Endothelial cell (in vitro differentiated cells): ENCODE measurements around the gene NECTIN2. TPM values are rescaled to one million over a fixed set of nuclear protein-coding genes. Genes with fewer than 3 reads are reported as not detected.

Source experiments
- DNase-seq: peaks from one replicate; pipeline ENCODE4 v3.0.0; 2021; ENCODE audit warnings: low spot score
- H3K27ac Mint-ChIP-seq: one replicate; pipeline ENCODE4 v1.8.0; 2021; ENCODE audit warnings: mixed read lengths, inconsistent platforms; ENCODE audit not compliant: unreplicated experiment
- H3K27me3 Mint-ChIP-seq: one replicate; pipeline ENCODE4 v1.8.0; 2021; ENCODE audit warnings: mild to moderate bottlenecking, moderate library complexity, mixed read lengths, inconsistent platforms; ENCODE audit not compliant: unreplicated experiment
- H3K36me3 Mint-ChIP-seq: one replicate; pipeline ENCODE4 v1.8.0; 2021; ENCODE audit warnings: mild to moderate bottlenecking, low read depth, mixed read lengths, inconsistent platforms; ENCODE audit not compliant: unreplicated experiment
- H3K4me1 Mint-ChIP-seq: one replicate; pipeline ENCODE4 v1.8.0; 2021; ENCODE audit warnings: mild to moderate bottlenecking, mixed read lengths, inconsistent platforms; ENCODE audit not compliant: unreplicated experiment
- H3K4me3 Mint-ChIP-seq: one replicate; pipeline ENCODE4 v1.8.0; 2021; ENCODE audit warnings: mild to moderate bottlenecking, mixed read lengths, inconsistent platforms; ENCODE audit not compliant: unreplicated experiment
- H3K9me3 Mint-ChIP-seq: one replicate; pipeline ENCODE4 v1.8.0; 2021; ENCODE audit warnings: mixed read lengths, inconsistent platforms; ENCODE audit not compliant: unreplicated experiment
- CTCF ChIP-seq: fragments of 200-600 bp; sonication (generic); IDR thresholded peaks from one replicate; pipeline ENCODE4 v1.5.0; 2021; ENCODE audit warnings: antibody characterized with exemption; ENCODE audit not compliant: unreplicated experiment
- total RNA-seq: library from RNA; stranded (reverse); fragmentation: NEBNext Ultra II Directional; extraction: Animal tissue kit (Norgen Biotek cat#: 25700); gene quantifications from one replicate; pipeline ENCODE4 v1.2.1, GENCODE V29; 2021; ENCODE audit not compliant: unreplicated experiment

The NECTIN2 gene
- total RNA-seq, 1 donor from 2014 or later = 342 TPM

GRCh38 chr19:44812142-44812718 lies 33.9 kb upstream of the NECTIN2 start:
- Mint-ChIP-seq H3K27ac (no peak overlapping the region), H3K9me3 (no peaks in the 10 kb centered on the region), H3K4me3 (no peak overlapping the region), H3K36me3 (peaks cover 10% of the 10 kb centered on the region), H3K4me1 (peaks cover 7% of the 10 kb centered on the region), H3K27me3 (peaks cover 8% of the 10 kb centered on the region)
- TF ChIP-seq CTCF = no peak
- no peak for DNase-seq

- Mint-ChIP-seq H3K27me3 (peaks cover 15% of the 10 kb centered on the region), H3K36me3 (peaks cover 10% of the 10 kb centered on the region), H3K27ac (no peak overlapping the region), H3K4me3 (peak overlapping the region; percentile 52), H3K4me1 (peaks cover 4% of the 10 kb centered on the region), H3K9me3 (no peaks in the 10 kb centered on the region)
- no peak for DNase-seq
- TF ChIP-seq CTCF = no peak
Measured at GRCh38 chr19:44813070-44813840, 32.8 kb upstream of the NECTIN2 start.

GRCh38 chr19:44813841-44814470 lies 32.1 kb upstream of the NECTIN2 start:
- Mint-ChIP-seq H3K27me3 (peaks cover 16% of the 10 kb centered on the region), H3K4me1 (no peaks in the 10 kb centered on the region), H3K9me3 (no peaks in the 10 kb centered on the region), H3K4me3 (peak overlapping the region; percentile 52), H3K27ac (no peak overlapping the region), H3K36me3 (peaks cover 10% of the 10 kb centered on the region)
- no peak for DNase-seq
- no peak for TF ChIP-seq CTCF

- Mint-ChIP-seq H3K4me3 (no peak overlapping the region), H3K27me3 (peaks cover 16% of the 10 kb centered on the region), H3K4me1 (no peaks in the 10 kb centered on the region), H3K36me3 (peaks cover 10% of the 10 kb centered on the region), H3K27ac (no peak overlapping the region), H3K9me3 (no peaks in the 10 kb centered on the region)
- DNase-seq = no peak
- no peak for TF ChIP-seq CTCF
Measured at GRCh38 chr19:44814517-44814916, 31.6 kb upstream of the NECTIN2 start.

- H3K36me3 Mint-ChIP-seq = peaks cover 10% of the 10 kb centered on the region
- TF ChIP-seq CTCF = no peak
- no peak overlapping the region for H3K27ac Mint-ChIP-seq
- H3K27me3 Mint-ChIP-seq = peaks cover 19% of the 10 kb centered on the region
- no peak overlapping the region for H3K4me3 Mint-ChIP-seq
- DNase-seq = no peak
- no peaks in the 10 kb centered on the region for H3K4me1 Mint-ChIP-seq
- no peaks in the 10 kb centered on the region for H3K9me3 Mint-ChIP-seq
Measured at GRCh38 chr19:44816301-44816700, 29.8 kb upstream of the NECTIN2 start.
